Stimulated activated CD8-positive, alpha-beta memory T cell treated with anti-CD3 and anti-CD28 coated beads, Interleukin-15, amount 100 ng/mL, for 1 hour (primary cell): Measurements from ENCODE around the gene NUCKS1.

ENCODE experiments used
- DNase-seq: peaks from one replicate; pipeline ENCODE4 v3.0.0-alpha.2; 2020; ENCODE audit warnings: low read depth

NUCKS1 gene

GRCh38 chr1:205770618-205771017 is 20.6 kb upstream of the NUCKS1 start:
- no peak for DNase-seq

GRCh38 chr1:205769641-205770365 is 19.8 kb upstream of the NUCKS1 start:
- no peak for DNase-seq

GRCh38 chr1:205767248-205767647 is 17.3 kb upstream of the NUCKS1 start:
- no peak for DNase-seq

- no peak for DNase-seq
Observed at GRCh38 chr1:205766570-205766969, 16.6 kb upstream of the NUCKS1 start.

- no peak for DNase-seq
Observed at GRCh38 chr1:205766038-205766437, 16.1 kb upstream of the NUCKS1 start.

- no peak for DNase-seq
Observed at GRCh38 chr1:205764578-205764977, 14.6 kb upstream of the NUCKS1 start.

- DNase-seq = no peak
Observed at GRCh38 chr1:205763980-205764379, 14.0 kb upstream of the NUCKS1 start.

GRCh38 chr1:205760606-205761005 is 10.6 kb upstream of the NUCKS1 start:
- no peak for DNase-seq

GRCh38 chr1:205756552-205756951 is 6.6 kb upstream of the NUCKS1 start:
- DNase-seq = no peak

GRCh38 chr1:205754857-205755256 is 4.9 kb upstream of the NUCKS1 start:
- DNase-seq = no peak

- DNase-seq = no peak
Observed at GRCh38 chr1:205751036-205751651, 1.2 kb upstream of the NUCKS1 start.

GRCh38 chr1:205749234-205750137 is 496 bp downstream of the NUCKS1 start:
- peak; percentile 85 for DNase-seq

GRCh38 chr1:205748403-205749233 is 1.4 kb downstream of the NUCKS1 start:
- DNase-seq = no peak

GRCh38 chr1:205746757-205747412 is 3.1 kb downstream of the NUCKS1 start:
- no peak for DNase-seq

GRCh38 chr1:205744403-205744802 is 5.6 kb downstream of the NUCKS1 start:
- DNase-seq = no peak

GRCh38 chr1:205743977-205744376 is 6.0 kb downstream of the NUCKS1 start:
- DNase-seq = no peak

GRCh38 chr1:205741681-205742080 is 8.3 kb downstream of the NUCKS1 start:
- DNase-seq = no peak

- DNase-seq = no peak
Observed at GRCh38 chr1:205739348-205740160, 10.4 kb downstream of the NUCKS1 start.

- DNase-seq = no peak
Observed at GRCh38 chr1:205735218-205735617, 14.8 kb downstream of the NUCKS1 start.

- DNase-seq = no peak
Observed at GRCh38 chr1:205733438-205734175, 16.4 kb downstream of the NUCKS1 start.
